HepG2 (cell line): ENCODE results near the gene SF3A2. TPM values are rescaled to one million over a fixed set of nuclear protein-coding genes. Genes with fewer than 3 reads are reported as not detected.

ENCODE experiments used
- AKNA ChIP-seq: sonication (generic); formaldehyde crosslinking; IDR thresholded peaks from 2 replicates; pipeline ENCODE4 v1.4.0; 2020; ENCODE audit warnings: missing genetic modification reagents, borderline replicate concordance
- ATAD3A ChIP-seq: sonication (generic); formaldehyde crosslinking; IDR thresholded peaks from 2 replicates; pipeline ENCODE4 v1.4.0; 2020; ENCODE audit warnings: missing genetic modification reagents
- ATRX ChIP-seq: sonication (generic); formaldehyde crosslinking; IDR thresholded peaks from 2 replicates; pipeline ENCODE4 v1.4.0; 2020; ENCODE audit warnings: missing genetic modification reagents, borderline replicate concordance
- ESRRA ChIP-seq: sonication (generic); formaldehyde crosslinking; IDR thresholded peaks from 2 replicates; pipeline ENCODE4 v1.5.1; 2020; ENCODE audit warnings: mild to moderate bottlenecking, low read depth, missing genetic modification reagents
- ETV5 ChIP-seq: IDR thresholded peaks from 2 replicates; pipeline ENCODE4 v1.6.1; 2018; ENCODE audit warnings: missing biosample characterization, missing genetic modification reagents, inconsistent platforms, borderline replicate concordance
- JUND ChIP-seq: sonication (generic); formaldehyde crosslinking; IDR thresholded peaks from 2 replicates; pipeline ENCODE4 v1.8.0; 2022; ENCODE audit warnings: mild to moderate bottlenecking, missing genetic modification reagents
- KAT7 ChIP-seq: IDR thresholded peaks from 2 replicates; pipeline ENCODE4 v1.6.1; 2018; ENCODE audit warnings: borderline replicate concordance, missing compliant biosample characterization
- MED13 ChIP-seq: sonication (generic); formaldehyde crosslinking; IDR thresholded peaks from 2 replicates; pipeline ENCODE4 v1.5.0; 2020; ENCODE audit warnings: missing genetic modification reagents
- NFIB ChIP-seq: sonication (generic); formaldehyde crosslinking; IDR thresholded peaks from 2 replicates; pipeline ENCODE4 v1.9.0; 2021; ENCODE audit warnings: missing genetic modification reagents, mild to moderate bottlenecking, borderline replicate concordance
- PHF8 ChIP-seq: sonication (generic); formaldehyde crosslinking; IDR thresholded peaks from 2 replicates; pipeline ENCODE4 v1.5.0; 2020; ENCODE audit warnings: missing genetic modification reagents
- REPIN1 ChIP-seq: sonication (generic); formaldehyde crosslinking; IDR thresholded peaks from 2 replicates; pipeline ENCODE4 v1.8.0; 2022; ENCODE audit warnings: missing genetic modification reagents, low read depth, mild to moderate bottlenecking, borderline replicate concordance
- RFXAP ChIP-seq: sonication (generic); formaldehyde crosslinking; IDR thresholded peaks from 2 replicates; pipeline ENCODE4 v1.4.0; 2020; ENCODE audit warnings: missing genetic modification reagents, borderline replicate concordance
- TBP ChIP-seq: sonication (generic); formaldehyde crosslinking; IDR thresholded peaks from 2 replicates; pipeline ENCODE4 v1.5.0; 2020; ENCODE audit warnings: missing genetic modification reagents
- TBX2 ChIP-seq: sonication (generic); formaldehyde crosslinking; IDR thresholded peaks from 2 replicates; pipeline ENCODE4 v1.5.0; 2020; ENCODE audit warnings: missing genetic modification reagents, mild to moderate bottlenecking, borderline replicate concordance
- ZBTB37 ChIP-seq: sonication (generic); formaldehyde crosslinking; IDR thresholded peaks from 2 replicates; pipeline ENCODE4 v1.4.0; 2020; ENCODE audit warnings: mild to moderate bottlenecking, missing genetic modification reagents
- ZNF224 ChIP-seq: sonication (generic); formaldehyde crosslinking; IDR thresholded peaks from 2 replicates; pipeline ENCODE4 v1.5.0; 2020; ENCODE audit warnings: mild to moderate bottlenecking, missing genetic modification reagents
- ZNF263 ChIP-seq: sonication (generic); formaldehyde crosslinking; IDR thresholded peaks from 2 replicates; pipeline ENCODE4 v1.4.0; 2020; ENCODE audit warnings: missing genetic modification reagents
- ZNF430 ChIP-seq: sonication (generic); formaldehyde crosslinking; IDR thresholded peaks from 2 replicates; pipeline ENCODE4 v1.9.0; 2021; ENCODE audit warnings: mild to moderate bottlenecking, missing genetic modification reagents
- ZNF512 ChIP-seq: sonication (generic); formaldehyde crosslinking; IDR thresholded peaks from 2 replicates; pipeline ENCODE4 v1.4.0; 2020; ENCODE audit warnings: mild to moderate bottlenecking, missing genetic modification reagents
- ZNF749 ChIP-seq: sonication (generic); formaldehyde crosslinking; IDR thresholded peaks from 2 replicates; pipeline ENCODE4 v1.8.0; 2022; ENCODE audit warnings: mild to moderate bottlenecking, missing genetic modification reagents, moderate library complexity, borderline replicate concordance
- polyA plus RNA-seq, 8 experiments: library from polyadenylated mRNA; depleted of rRNA in 3 of 8; stranded (reverse) in 7 of 8; unstranded in 1 of 8; fragments of >200 nt; fragmentation: Illumina TruSeq in 4 of 8; extraction: Trizol in 4 of 8; gene quantifications; 2 replicates each; pipeline versions ENCODE4 v1.2.1 to v1.2.3, GENCODE V29; 2011 to 2016; ENCODE audit warnings: low read depth in 4 of 8, missing spikeins in 1 of 8, mixed read lengths in 1 of 8; ENCODE audit not compliant: insufficient read depth in 1 of 8
- total RNA-seq, 5 experiments: library from RNA; depleted of rRNA; stranded (reverse); fragments of >200 nt; fragmentation: Illumina TruSeq; extraction: Trizol; gene quantifications; 2 replicates each; pipeline ENCODE4 v1.2.3, GENCODE V29; 2016; ENCODE audit warnings: low read depth in 1 of 5

SF3A2 gene
- total and polyA plus RNA-seq, 2 of the 13 experiments (the other 11 are each of a cell fraction or from before 2014, with no cell fraction given) = 8.6 to 8.8 TPM

GRCh38 chr19:2242092-2242537 lies 5.5 kb downstream of the SF3A2 start (continued):
- no peak for TF ChIP-seq AKNA (CRISPR knock-in tag)
- no peak for TF ChIP-seq REPIN1 (CRISPR knock-in tag)
- TF ChIP-seq RFXAP (CRISPR knock-in tag) = no peak
- TF ChIP-seq ZBTB37 = no peak
- no peak for TF ChIP-seq ZNF749 (CRISPR knock-in tag)
- TF ChIP-seq TBX2 (CRISPR knock-in tag) = peak; percentile 40; the same call in 1 of the 2 replicates
- no peak for TF ChIP-seq PHF8 (CRISPR knock-in tag)
- no peak for TF ChIP-seq ATAD3A
- TF ChIP-seq ESRRA (CRISPR knock-in tag) = no peak
- TF ChIP-seq JUND (CRISPR knock-in tag) = no peak
- peak; percentile 72; the same call in 1 of the 2 replicates for TF ChIP-seq ETV5 (CRISPR knock-in tag)
- TF ChIP-seq NFIB = no peak
- no peak for TF ChIP-seq TBP (CRISPR knock-in tag)
- TF ChIP-seq ZNF263 (CRISPR knock-in tag) = no peak
- TF ChIP-seq MED13 (CRISPR knock-in tag) = no peak
- no peak for TF ChIP-seq ZNF512 (CRISPR knock-in tag)
- TF ChIP-seq ZNF430 (CRISPR knock-in tag) = no peak
- TF ChIP-seq KAT7 = 0 out of 2 replicates have a peak, but pooled peaks have one; percentile 26
- no peak for TF ChIP-seq ATRX (CRISPR knock-in tag)
- no peak for TF ChIP-seq ZNF224 (CRISPR knock-in tag)
